ENCODE data around the gene ATXN10.
"Not testable (repeated sequence)": the region's sequence is repeated elsewhere in the genome, so short reads cannot be mapped to it uniquely, and the experiment has no call there.

The ATXN10 gene

DNA sequence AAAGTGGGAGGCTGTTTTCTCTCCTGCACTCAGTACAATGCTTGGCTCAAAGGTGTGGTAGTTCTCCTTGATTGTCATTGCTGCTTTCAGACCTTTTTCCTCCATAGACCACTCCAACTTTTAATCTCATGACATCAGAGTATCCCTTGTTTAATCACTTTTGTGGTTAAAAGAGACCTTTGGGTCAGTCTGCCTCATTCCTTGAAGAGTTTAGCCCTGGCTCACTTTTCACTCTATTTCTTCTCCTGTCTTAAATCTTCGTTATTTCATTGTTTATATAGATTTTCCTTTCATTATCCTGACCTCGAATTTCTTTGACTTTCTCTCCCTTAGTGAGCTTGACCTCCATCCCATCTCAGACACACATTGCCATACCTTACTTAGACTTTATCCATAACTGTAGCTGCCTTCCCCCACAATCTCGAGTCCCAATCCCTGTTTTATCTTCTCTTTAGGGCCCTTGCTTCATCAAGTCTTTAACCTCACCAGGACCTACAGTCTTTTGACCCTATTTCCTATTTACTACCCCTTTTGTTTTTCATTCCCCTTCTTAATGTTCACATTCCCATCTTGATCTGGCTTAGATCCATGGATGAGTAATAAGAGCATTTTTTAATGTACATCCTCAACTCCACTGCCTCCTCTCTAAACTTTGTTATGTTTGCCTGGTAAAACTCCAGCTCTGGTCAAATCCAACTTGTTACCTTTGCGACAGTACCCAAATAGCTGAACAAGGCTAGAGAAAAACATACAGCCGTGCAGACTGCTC lies 9.5 kb downstream of the ATXN10 start:
- DNase-seq, result no peak

DNA sequence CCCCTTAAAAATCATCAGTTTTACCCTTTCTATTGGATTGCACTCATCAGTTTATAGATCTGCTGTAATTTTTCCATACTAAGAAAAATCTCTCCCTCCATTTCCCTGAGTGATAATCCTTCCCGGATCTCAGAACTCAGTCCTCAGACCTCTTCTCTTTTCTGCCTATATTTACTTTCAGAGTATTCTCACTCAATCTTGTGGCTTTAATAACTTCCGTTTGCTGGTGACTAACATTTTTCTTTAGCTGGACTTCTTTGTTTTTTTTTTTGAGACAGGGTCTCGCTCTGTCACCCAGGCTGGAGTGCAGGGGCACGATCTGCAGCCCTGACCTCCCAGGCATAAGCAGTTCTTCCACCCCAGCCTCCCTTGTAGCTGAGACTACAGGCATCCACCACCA lies 10.4 kb downstream of the ATXN10 start:
- no peak for DNase-seq

DNA sequence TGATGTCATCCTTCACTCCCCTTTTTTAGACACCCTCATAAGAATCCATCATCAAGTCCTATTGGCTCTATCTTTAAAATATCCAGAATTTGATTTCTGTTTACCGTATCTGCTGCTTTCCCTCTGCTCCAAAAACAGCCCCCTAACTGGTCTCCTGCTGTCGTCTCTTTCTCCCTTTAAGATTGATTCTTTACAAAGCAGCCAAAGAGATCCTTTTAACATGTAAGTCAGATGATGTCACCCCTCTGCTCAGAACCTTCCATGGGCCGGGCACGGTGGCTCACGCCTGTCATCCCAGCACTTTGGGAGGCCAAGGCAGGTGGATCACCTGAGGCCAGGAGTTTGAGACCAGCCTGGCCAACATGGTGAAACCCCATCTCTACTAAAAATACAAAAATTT lies 11.1 kb downstream of the ATXN10 start:
- not testable (repeated sequence) for DNase-seq

DNA sequence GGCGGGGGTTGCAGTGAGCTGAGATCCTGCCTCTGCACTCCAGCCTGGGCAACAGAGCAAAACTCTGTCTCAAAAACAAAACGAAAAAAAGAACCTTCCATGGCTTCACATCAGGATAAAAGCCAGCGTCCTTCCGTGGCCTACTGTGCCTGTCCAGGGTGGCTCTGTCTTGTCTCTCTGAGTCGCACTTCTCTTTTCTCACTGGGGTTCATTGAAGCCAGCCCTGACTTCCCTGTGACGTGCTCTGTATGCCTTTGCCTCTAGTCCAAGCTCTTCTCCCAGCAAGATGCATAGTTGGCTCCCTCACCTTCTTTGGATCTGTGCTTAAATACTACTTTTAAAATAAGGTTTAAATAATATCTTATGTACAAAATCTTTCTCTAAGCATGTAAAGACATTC lies 11.6 kb downstream of the ATXN10 start:
- no peak for DNase-seq

DNA sequence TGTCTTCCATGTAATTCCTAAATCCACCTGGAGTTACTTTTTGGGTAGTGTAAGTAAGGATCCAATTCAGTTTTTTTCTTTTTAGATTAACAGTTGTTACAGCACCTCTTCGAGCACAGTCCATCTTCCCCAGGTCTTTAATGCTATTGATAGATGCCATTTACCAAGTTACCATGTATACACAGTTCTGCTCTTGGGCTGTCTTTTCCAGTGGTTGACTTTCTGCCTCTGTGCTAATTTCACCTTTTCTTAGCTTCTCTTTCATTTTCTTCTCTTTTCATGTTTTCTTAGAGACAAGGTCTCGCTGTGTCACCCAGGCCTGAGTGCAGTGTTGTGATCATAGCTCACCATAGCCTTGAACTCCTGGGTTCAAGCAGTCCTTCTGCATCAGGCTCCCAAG lies 12.0 kb downstream of the ATXN10 start:
- DNase-seq, result no peak

DNA sequence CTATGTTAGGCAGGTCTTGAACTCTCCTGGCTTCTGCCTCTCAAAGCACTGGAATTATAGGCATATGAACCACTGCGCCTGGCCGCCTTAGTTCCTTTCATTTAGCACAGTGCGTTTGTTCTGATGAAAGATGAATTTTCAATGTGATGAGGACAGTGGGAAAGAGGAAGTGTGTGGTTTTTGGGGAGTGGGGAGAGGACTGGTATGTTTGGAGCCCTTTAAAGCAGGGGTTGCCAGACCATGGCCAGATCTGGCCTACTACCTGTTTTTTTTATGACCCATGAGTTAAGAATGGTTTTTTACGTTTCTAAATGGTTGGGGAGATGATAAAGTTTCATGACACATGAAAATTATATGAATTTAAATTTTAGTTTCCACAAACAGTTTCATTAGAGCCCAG lies 12.5 kb downstream of the ATXN10 start:
- no peak for DNase-seq

DNA sequence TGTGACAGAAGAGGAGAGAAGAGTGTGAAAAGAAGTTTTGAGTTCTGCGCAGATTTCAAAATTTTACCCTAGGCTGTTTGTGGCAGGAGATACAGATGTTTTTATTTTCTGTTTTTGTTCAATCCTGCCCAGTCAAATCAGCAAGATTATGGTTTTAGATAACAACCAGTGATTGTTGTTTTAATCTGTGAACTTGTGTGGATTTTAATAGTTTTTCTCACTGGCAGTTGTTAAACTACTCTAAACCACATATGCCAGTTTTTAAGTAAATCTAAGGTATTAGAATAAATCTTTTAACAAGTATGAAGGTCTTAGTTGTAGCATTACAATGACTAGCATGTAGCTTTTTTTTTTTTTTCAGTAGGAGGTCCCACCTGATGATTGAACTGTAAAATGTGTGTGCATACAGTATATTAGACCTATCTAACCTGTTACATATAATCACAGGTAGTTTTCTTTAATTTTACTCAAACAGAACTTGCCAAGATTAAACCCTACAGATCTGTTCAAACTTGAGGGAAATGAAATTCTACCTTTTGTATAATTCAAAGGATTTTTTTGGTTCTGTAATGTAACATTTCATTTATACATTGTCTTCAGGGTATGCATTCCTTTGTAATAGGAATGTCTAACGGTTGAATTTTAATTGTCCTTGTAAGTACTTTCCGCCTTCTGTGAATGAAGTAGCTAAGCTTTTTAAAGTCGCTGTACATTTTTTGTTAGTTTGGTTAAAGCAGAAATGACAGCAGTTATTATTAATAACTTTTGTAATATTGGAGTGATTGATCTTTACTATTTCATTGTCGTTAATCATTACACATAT lies 13.3 kb downstream of the ATXN10 start:
- no peak for DNase-seq

DNA sequence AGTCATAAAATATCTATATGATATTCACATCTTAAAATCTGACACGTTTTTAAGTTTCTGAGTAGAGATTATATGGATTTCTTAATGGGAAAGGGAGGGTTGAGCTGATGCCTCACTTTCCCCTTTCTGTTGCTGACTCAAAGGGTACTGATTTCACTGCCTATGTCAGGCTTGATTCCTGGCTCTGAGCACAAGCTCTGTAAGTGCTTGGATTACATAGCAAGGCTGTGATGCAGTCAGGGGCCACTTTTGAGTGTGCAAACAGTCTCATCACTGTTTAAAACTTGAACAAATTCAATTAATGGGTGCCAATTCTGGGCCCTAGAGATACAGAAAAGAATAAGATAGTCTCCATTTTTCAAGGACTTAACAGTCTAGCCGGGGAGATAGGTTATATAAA lies 14.4 kb downstream of the ATXN10 start:
- DNase-seq, result no peak

DNA sequence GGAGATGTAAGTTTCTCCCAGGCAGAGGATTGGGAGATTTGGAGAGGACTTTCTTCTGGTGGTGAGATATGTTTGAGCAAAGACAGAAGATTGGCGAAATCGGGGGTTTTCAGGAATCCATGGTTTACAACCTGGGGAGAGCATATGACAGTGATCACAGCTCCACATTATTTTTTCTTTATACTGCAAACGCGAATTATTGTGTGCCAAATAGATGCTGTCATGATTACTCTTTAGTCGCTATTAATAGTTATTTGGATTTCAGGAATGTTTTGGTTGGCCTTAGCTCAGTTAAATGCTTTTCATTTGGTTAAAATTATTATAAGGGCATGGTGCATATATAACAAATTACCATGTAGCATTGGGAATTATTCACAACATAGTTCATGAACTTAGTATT lies 15.2 kb downstream of the ATXN10 start:
- DNase-seq, result no peak

DNA sequence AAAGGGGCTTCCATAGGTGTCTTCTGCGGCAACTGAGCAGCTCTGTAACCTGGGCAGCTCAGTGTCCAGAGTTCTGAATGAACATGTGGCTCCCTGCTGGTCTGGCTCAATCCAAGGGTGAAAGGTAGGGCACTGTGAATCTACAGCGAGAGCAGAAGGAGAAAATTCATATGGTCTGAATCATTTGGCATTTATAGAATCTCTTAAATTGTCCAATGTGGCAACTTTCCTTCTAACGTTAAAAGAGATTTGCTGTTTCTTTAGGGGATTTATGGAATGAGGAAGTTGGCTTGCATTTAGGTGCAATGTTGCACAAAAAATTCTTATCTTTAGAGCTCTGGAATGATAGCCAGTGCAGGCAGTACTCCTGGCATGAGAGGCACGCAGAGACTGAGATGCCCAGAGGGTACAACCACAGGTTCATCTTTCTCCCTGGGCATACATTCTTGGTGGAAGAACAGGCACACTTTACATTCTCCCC lies 17.0 kb downstream of the ATXN10 start:
- DNase-seq, result no peak

DNA sequence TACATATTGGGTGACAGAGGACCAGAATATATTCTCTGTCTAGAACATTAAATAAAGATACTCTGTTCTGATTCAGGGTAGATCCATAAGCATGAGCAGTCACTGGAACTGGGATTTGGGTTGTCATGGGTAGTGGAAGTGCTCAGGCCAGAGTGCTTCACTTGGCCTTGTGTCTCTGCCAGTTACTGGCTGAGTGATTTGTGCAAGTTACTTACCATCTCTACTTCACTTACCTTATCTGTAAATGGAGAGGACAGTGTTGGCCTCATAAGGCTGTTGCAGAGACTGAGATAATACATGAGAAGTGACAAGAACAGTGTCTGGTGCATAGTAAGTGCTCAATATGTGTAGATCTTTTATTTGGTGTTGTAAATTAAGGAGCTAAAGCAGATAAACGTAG lies 17.6 kb downstream of the ATXN10 start:
- no peak for DNase-seq

DNA sequence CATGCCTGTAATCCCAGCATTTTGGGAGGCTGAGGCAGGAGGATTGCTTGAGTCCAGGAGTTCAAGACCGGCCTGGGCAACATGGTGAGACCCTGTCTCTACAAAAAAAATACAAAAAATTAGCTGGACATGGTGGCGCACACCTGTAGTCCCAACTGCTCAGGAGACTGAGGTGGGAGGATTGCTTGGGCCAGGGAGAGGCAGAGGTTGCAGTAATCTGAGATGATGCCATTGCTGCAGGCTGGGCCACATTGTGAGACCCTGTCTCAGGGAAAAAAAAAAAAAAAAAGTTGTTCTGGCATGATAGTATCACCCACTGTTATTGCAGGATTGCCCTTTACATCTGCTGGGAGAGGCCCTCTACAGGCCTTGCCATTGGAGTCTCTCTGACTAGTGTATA lies 18.4 kb downstream of the ATXN10 start:
- DNase-seq, result no peak

DNA sequence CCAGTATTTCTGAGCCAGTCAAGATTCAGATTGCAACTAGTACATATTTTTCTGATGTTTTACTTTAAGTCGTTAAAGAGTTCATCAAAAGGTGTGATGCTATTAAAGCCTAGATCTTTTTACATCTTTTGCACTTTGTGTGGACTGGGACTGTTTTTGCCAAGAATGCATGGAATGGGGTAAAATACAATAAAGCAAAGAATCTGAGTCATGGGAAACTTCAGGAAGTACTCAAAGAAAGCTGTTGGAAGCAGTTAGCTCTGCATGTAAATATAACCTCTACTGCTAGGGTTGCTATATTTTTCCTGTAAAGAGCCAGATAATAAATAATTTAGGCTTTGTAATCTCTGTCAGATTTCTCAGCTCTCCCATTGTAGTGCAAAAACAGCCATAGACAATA lies 20.9 kb downstream of the ATXN10 start:
- no peak for DNase-seq

DNA sequence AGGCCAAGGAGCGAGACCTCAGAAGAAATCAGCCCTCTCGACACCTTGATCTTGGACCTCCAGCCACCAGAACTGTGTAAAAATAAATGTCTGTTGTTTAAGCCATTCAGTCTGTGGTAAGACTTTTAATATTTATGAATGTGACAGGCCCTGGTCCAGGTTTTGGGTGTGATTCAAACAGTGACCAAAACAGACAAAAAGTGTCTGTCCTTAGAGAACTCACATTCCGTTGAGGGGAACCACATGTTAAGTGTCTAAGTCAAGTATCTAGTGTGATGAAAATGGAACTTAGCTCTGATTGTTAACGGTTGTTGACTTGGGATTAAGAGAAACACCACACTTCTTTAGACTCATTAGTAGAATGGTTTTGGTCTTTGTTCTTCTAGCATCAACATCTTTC lies 22.2 kb downstream of the ATXN10 start:
- DNase-seq, result no peak

DNA sequence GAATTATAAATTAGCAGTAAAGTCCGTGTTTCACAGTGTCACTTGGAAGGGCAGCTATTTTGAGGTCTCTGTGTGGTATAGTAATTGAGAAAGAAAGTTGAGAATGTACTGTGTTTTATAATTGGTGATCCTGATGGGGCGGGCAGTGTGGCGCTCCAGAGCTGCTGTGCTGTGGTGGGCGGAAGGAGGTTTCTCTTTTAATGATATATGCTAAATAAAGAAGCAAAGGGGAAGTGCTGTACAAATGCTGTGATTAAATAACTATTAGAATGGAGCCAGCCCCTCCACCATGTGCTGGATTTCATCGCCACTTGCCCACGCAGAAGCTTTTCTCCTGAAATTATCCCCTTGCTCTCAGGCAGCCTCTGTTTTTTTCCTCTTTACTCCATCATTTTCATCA lies 24.6 kb downstream of the ATXN10 start:
- DNase-seq, result no peak

DNA sequence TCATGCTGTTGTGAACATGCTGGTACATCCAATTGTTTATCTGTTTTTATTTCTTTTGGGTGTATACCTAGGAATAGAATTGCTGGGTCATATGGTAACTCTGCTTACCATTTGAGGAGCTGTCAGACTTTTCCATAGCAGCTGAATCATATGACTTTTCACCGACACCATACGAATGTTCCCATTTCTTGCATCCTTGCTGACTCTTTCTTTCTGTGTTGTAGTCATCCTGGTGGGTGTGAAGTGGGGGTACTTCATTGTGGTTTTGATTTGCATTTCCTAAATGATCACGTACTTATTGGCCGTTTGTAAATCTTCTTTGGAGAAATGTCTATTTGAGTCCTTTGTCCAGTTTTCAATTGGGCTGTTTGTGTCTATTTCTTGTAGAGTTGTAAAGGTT lies 26.5 kb downstream of the ATXN10 start:
- DNase-seq, result no peak

DNA sequence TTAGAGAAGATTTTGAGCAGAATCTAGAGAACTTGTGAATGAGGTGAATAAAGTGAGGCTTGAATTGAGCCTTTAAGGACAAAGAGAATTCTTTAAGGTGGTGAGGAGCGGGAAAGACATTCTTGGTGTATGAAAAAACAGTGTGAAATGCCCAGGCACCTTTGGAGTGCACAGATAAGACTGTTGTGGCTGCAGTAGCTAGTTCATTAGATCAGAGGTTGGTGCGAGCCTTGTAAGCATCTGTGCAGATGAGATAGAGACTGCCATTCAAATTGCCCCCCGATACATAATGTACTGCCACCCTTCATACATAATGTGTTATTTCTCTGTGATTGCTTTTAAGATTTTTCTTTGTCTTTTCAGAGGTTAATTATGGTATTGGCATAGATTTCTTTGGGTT lies 31.3 kb downstream of the ATXN10 start:
- DNase-seq, result no peak

DNA sequence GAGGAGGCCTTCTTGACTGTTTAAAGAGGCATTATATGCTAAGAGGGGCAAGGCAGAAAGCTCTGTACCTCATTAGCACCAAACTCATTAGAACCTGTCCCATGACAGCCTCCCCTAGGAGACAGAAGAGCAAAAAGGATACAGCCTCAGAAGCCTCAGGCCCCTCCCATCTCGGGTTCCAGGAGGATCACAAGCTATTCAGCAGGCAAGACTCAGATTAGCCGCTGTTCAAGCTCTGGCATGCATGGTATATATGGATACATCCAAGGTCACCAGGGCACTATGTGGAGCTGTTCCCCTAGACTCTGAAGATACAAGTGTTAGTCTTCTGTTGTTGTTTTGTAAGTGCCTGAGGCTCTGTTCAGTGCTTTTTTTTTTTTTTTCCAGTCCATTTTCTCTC lies 32.1 kb downstream of the ATXN10 start:
- no peak for DNase-seq

DNA sequence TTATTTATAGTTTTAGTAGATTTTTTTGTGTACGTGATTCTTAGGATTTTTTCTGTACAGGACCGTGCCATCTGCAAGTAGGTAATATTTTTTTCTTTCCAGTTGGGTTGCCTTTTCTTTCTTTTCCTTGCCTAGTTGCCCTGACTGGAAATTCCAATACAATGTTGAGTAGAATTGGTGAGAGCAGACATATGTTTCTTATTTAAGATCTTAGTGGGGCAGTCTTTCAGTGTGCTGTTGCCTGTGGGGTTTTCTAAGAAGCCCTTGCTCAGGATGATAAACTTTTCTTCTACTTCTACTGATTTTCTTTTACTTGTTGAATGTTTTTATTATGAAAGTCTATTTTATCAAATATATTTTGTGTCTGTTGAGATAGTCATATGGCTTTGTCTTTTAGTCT lies 33.0 kb downstream of the ATXN10 start:
- no peak for DNase-seq

DNA sequence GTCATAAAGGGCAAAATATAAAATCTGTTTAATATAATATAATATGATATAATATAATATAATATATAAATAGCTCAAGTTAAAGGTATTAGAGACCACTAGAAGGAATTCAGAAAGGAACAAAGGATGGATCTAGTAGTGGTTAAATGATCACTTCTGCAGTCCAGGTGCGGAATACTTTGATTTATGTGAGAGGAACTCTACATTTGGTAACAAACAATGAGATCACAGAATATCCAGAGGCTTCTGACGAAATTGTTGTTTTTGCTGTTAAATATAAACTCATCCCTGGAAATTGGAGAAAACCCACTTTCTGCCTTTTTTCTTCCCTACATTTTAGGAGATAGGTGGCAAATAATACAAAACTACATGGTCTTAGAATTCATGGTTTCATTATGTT lies 36.0 kb downstream of the ATXN10 start:
- DNase-seq, result no peak

DNA sequence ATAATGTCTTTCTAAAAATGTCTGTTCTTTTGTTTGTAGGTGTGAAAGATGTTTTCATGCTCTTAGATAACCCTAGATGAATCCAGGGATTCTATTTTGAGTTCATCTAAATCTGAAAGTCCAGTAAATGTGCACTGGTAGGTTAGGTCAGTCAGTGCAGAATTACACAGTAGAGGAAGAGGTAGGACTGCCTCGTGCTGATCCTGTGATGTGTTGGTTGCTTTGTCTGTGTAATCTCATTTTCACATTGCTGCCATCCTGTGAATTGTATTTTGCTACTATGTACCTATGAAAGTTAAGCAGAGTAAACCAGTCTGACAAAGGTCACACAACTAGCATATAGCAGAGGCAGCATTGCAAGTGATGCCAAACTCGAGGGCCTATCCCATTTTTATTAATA lies 36.5 kb downstream of the ATXN10 start:
- DNase-seq, result no peak

DNA sequence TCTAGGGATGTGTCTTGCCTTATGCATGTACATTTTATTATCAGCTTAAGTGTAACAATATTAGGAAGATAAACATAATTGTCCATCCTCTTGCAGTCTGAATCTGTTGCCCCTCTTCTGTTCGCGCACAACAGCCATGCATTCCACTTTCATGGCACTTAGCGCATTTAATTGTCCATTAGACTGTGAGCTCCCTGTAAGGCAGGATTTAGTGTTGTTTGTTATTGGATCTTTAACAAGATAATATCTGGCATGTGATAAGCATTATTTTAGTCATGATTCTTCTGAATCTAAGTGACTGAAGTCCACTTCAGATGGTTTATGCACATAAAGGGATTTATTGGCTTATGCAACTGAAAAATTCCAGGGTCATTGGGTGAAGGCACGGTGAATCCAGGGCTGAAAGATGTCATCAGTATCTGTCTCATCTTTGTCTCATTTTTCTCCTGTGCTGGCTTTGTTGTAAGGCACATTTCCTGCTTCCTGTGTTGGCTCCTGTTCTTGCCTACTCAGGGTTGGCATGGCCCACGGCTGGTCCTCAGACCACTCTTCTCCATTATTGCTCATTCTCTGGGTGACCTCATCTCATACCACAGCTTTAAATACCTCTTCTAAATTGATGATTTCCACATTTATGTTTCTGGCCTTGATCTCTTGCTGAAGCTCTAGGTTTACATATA lies 37.6 kb downstream of the ATXN10 start:
- DNase-seq, result peak; percentile 32

DNA sequence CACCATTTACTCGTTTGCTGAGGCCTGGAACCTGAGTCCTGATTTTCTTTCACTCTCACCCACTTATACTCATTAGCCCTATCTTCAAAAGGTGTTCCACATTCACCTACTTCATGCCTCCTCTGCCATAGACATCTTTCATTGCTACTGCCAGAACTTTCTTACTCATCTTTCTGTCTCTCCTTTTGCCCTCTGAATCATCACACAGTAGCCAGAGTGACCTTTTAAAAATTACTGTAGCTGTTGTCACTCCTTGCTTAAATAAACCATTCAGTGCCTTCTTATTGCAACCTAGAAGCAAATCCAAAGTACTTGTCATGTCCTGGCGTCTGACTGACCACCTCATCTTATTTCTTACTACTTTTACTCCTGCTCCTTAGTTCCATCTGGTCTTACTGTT lies 38.2 kb downstream of the ATXN10 start:
- no peak for DNase-seq

DNA sequence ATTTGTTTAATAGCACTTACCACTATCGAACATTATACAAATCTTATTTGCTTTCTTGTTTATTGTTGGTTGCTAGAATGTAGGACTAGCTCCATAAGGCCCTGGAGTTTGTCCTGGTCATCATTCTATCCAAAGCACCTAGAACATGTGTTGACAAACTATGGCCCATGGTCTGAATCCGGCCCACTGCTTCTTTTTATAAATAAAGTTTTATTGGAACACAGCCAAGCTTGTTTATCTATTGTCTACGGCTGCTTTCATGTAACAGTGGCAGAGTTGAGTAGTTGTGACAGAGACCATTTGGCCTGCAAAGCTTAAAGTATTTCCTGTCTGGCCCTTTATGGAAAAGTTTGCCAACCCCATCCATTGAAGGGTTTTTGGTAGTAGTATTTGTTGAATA lies 38.8 kb downstream of the ATXN10 start:
- DNase-seq, result no peak
